PC-3 (cell line): ENCODE data around the gene UBA1. TPM values are rescaled to one million over a fixed set of nuclear protein-coding genes. Genes with fewer than 3 reads are reported as not detected.

Source experiments
- ATAC-seq: fragments of 200-7000 bp; cut with Tn5 transposase; 2 replicates; pipeline ENCODE4 v1.9.1; 2020; ENCODE audit warnings: mild to moderate bottlenecking, moderate library complexity
- BruUV-seq: library from RNA; stranded (reverse); fragments of 400-500 nt; replicated peaks from 2 replicates; lab custom pipeline; 2021; lab: Mats Ljungman, UMichigan
- CTCF ChIA-PET: fragments of 300-600 bp; sonication (Branson Sonifier 250); formaldehyde crosslinking; loops from one replicate; lab custom pipeline; 2022; ENCODE audit warnings: antibody characterized with exemption; lab: Charles Lee
- POLR2A ChIA-PET: fragments of 300-600 bp; sonication (Branson Sonifier 250); formaldehyde crosslinking; loops from one replicate; lab custom pipeline; 2022; ENCODE audit warnings: antibody characterized with exemption; ENCODE audit not compliant: unreplicated experiment; lab: Charles Lee
- DNase-seq: peaks from one replicate; pipeline ENCODE4 v3.0.0-alpha.2; 2015
- H2AFZ ChIP-seq: fragments of 300-600 bp; sonication (generic); 2 replicates; pipeline ENCODE4 v1.6.0; 2016; ENCODE audit warnings: antibody characterized with exemption, low read length
- H3F3A ChIP-seq: fragments of 300-600 bp; sonication (generic); one replicate; pipeline ENCODE4 v1.6.0; 2017; ENCODE audit warnings: antibody characterized with exemption, low read length, control low read depth, mild to moderate bottlenecking; ENCODE audit not compliant: unreplicated experiment
- H3K27ac ChIP-seq: fragments of 300-600 bp; sonication (generic); 2 replicates; pipeline ENCODE4 v1.5.1; 2016; ENCODE audit warnings: mild to moderate bottlenecking, low read length
- H3K27me3 ChIP-seq: fragments of 300-600 bp; sonication (generic); 2 replicates; pipeline ENCODE4 v1.6.1; 2016; ENCODE audit warnings: low read length, mixed read lengths
- H3K36me3 ChIP-seq: fragments of 300-600 bp; sonication (generic); 2 replicates; pipeline ENCODE4 v1.6.1; 2016; ENCODE audit warnings: low read depth, mixed run types, low read length, mixed read lengths
- H3K4me1 ChIP-seq: fragments of 300-600 bp; sonication (generic); 2 replicates; pipeline ENCODE4 v1.5.1; 2016; ENCODE audit warnings: low read length; ENCODE audit not compliant: insufficient read depth
- H3K4me2 ChIP-seq: fragments of 300-600 bp; sonication (generic); 2 replicates; pipeline ENCODE4 v1.6.0; 2016; ENCODE audit warnings: low read length
- H3K4me3 ChIP-seq: fragments of 300-600 bp; sonication (generic); 2 replicates; pipeline ENCODE4 v1.5.1; 2016; ENCODE audit warnings: mild to moderate bottlenecking, low read length, mixed read lengths
- H3K79me2 ChIP-seq: fragments of 300-600 bp; sonication (generic); 2 replicates; pipeline ENCODE4 v1.6.1; 2017; ENCODE audit warnings: low read length, mixed read lengths
- H3K9ac ChIP-seq: fragments of 300-600 bp; sonication (generic); 2 replicates; pipeline ENCODE4 v1.6.0; 2016; ENCODE audit warnings: mild to moderate bottlenecking, low read length
- H3K9me2 ChIP-seq: fragments of 300-600 bp; sonication (generic); replicated peaks from 2 replicates; pipeline ENCODE4 v1.6.1; 2016; ENCODE audit warnings: mixed run types, low read length, mixed read lengths
- H3K9me3 ChIP-seq: fragments of 300-600 bp; sonication (generic); 2 replicates; pipeline ENCODE4 v1.6.1; 2016; ENCODE audit warnings: low read length, mixed read lengths
- H4K20me1 ChIP-seq: fragments of 300-600 bp; sonication (generic); 2 replicates; pipeline ENCODE4 v1.6.1; 2016; ENCODE audit warnings: low read length, mixed read lengths
- EZH2 ChIP-seq: fragments of 300-600 bp; sonication (generic); IDR thresholded peaks from one replicate; pipeline ENCODE4 v1.6.1; 2017; ENCODE audit warnings: antibody characterized with exemption, mild to moderate bottlenecking, low read length; ENCODE audit not compliant: unreplicated experiment
- EZH2phosphoT487 ChIP-seq: fragments of 300-600 bp; sonication (generic); IDR thresholded peaks from 2 replicates; pipeline ENCODE4 v1.6.1; 2018; ENCODE audit warnings: mild to moderate bottlenecking, antibody characterized with exemption, low read length, borderline replicate concordance
- intact Hi-C: fragments of 100-400 bp; cut with micrococcal nuclease; formaldehyde crosslinking; loops from 2 replicates; pipeline ENCODE4 v1.9.0; 2023
- total RNA-seq: library from RNA; depleted of rRNA; stranded (reverse); fragments of >200 nt; gene quantifications from 2 replicates; pipeline ENCODE4 v1.2.3, GENCODE V29; 2014
- TF ChIP-seq, protein P1 (sequence below): fragments of 300-600 bp; sonication (generic); conservative IDR thresholded peaks from 2 replicates; pipeline ENCODE4 v1.5.1; 2017; ENCODE audit warnings: antibody characterized with exemption, low read depth, mild to moderate bottlenecking, low read length

The UBA1 gene
- total RNA-seq, 1 experiment from 2014 or later, result 282 TPM

GRCh38 chrX:47202877-47203276 lies 9.2 kb downstream of the UBA1 start:
- TSS peak; percentile 20 for BruUV-seq
- DNase-seq, result no peak
- Histone ChIP-seq H3K9ac (no peak overlapping the region), H3K9me3 (no peaks in the 10 kb centered on the region), H3K4me2 (no peak overlapping the region), H3K27ac (no peak overlapping the region), H3K27me3 (no peaks in the 10 kb centered on the region), H3K4me3 (no peak overlapping the region), H3F3A (peaks cover 4% of the 10 kb centered on the region), H3K79me2 (peaks cover 33% of the 10 kb centered on the region), H3K36me3 (peaks cover 84% of the 10 kb centered on the region), H4K20me1 (peaks cover 13% of the 10 kb centered on the region), H3K9me2 (no peaks in the 10 kb centered on the region), H2AFZ (no peak overlapping the region), H3K4me1 (peaks cover 14% of the 10 kb centered on the region)
- ChIA-PET POLR2A (no interaction called here), CTCF (no interaction called here)
- TF ChIP-seq, protein P1, sequence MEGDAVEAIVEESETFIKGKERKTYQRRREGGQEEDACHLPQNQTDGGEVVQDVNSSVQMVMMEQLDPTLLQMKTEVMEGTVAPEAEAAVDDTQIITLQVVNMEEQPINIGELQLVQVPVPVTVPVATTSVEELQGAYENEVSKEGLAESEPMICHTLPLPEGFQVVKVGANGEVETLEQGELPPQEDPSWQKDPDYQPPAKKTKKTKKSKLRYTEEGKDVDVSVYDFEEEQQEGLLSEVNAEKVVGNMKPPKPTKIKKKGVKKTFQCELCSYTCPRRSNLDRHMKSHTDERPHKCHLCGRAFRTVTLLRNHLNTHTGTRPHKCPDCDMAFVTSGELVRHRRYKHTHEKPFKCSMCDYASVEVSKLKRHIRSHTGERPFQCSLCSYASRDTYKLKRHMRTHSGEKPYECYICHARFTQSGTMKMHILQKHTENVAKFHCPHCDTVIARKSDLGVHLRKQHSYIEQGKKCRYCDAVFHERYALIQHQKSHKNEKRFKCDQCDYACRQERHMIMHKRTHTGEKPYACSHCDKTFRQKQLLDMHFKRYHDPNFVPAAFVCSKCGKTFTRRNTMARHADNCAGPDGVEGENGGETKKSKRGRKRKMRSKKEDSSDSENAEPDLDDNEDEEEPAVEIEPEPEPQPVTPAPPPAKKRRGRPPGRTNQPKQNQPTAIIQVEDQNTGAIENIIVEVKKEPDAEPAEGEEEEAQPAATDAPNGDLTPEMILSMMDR, result no peak
- no peak for TF ChIP-seq EZH2phosphoT487
- no peak for TF ChIP-seq EZH2
- intact Hi-C loops, result no loop called here
- ATAC-seq, result no peak

- Histone ChIP-seq H2AFZ (no peak overlapping the region), H3K36me3 (peaks cover 80% of the 10 kb centered on the region), H3K27me3 (no peaks in the 10 kb centered on the region), H3F3A (no peaks in the 10 kb centered on the region), H3K79me2 (peaks cover 22% of the 10 kb centered on the region), H3K9me3 (no peaks in the 10 kb centered on the region), H3K9ac (no peak overlapping the region), H3K4me1 (peaks cover 9% of the 10 kb centered on the region), H3K4me2 (no peak overlapping the region), H4K20me1 (peaks cover 13% of the 10 kb centered on the region), H3K4me3 (no peak overlapping the region), H3K9me2 (no peaks in the 10 kb centered on the region), H3K27ac (no peak overlapping the region)
- DNase-seq (no peak), ATAC-seq (no peak)
- CTCF ChIA-PET, result no interaction called here
- POLR2A ChIA-PET, result no interaction called here
- no peak for TF ChIP-seq EZH2phosphoT487
- no peak for TF ChIP-seq EZH2
- TF ChIP-seq, protein P1, result no peak
- BruUV-seq, result no TSS peak
- intact Hi-C loops, result no loop called here
Measured at GRCh38 chrX:47204970-47205369, 11.3 kb downstream of the UBA1 start.

DNA sequence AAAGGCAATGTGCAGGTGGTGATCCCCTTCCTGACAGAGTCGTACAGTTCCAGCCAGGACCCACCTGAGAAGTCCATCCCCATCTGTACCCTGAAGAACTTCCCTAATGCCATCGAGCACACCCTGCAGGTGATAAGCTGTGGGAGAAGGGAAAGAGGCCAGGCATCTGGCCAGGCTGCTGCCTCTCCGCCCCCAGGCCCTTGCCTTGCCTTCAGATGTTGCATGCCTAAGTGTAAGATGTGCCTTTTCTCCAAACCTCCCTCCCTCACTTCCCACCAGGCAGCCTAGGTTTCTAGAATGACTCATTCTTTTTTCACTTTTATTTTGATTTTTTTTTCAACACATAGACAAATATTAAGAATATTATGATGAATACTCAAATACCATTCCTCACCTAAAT lies 12.7 kb downstream of the UBA1 start:
- POLR2A ChIA-PET, result no interaction called here
- Histone ChIP-seq H3K9me3 (no peaks in the 10 kb centered on the region), H4K20me1 (peaks cover 6% of the 10 kb centered on the region; the same call in 1 of the 2 replicates), H3K27me3 (no peaks in the 10 kb centered on the region), H3F3A (no peaks in the 10 kb centered on the region), H3K27ac (no peak overlapping the region), H3K4me3 (no peak overlapping the region), H3K9me2 (no peaks in the 10 kb centered on the region), H3K79me2 (peaks cover 14% of the 10 kb centered on the region), H2AFZ (no peak overlapping the region), H3K9ac (no peak overlapping the region), H3K36me3 (peaks cover 84% of the 10 kb centered on the region), H3K4me2 (no peak overlapping the region), H3K4me1 (no peaks in the 10 kb centered on the region)
- CTCF ChIA-PET, result no interaction called here
- intact Hi-C loops, result no loop called here
- BruUV-seq, result no TSS peak
- TF ChIP-seq EZH2phosphoT487 (no peak), EZH2 (no peak)
- TF ChIP-seq, protein P1, result no peak
- ATAC-seq (peak; percentile 74), DNase-seq (no peak)
